LNCAP (cell line): ENCODE data around the gene GPC6.

Experiments used
- CTCF ChIP-seq: fragments of 450-650 bp; IDR thresholded peaks from 2 replicates; pipeline ENCODE4 v1.5.1; 2017; ENCODE audit warnings: mild to moderate bottlenecking

The GPC6 gene

GRCh38 chr13:94371855-94372254, 1145.2 kb downstream of the GPC6 start:
- no peak for TF ChIP-seq CTCF

GRCh38 chr13:94382517-94382916, 1155.9 kb downstream of the GPC6 start:
- TF ChIP-seq CTCF = no peak

- TF ChIP-seq CTCF = no peak
These were observed 1156.4 kb downstream of the GPC6 start for GRCh38 chr13:94382960-94383359.

- TF ChIP-seq CTCF = no peak
These were observed 1157.8 kb downstream of the GPC6 start for GRCh38 chr13:94384231-94384905.

- no peak for TF ChIP-seq CTCF
These were observed 1160.4 kb downstream of the GPC6 start for GRCh38 chr13:94387047-94387446.

- no peak for TF ChIP-seq CTCF
These were observed 1163.2 kb downstream of the GPC6 start for GRCh38 chr13:94389604-94390351.

GRCh38 chr13:94390881-94391280, 1164.3 kb downstream of the GPC6 start:
- TF ChIP-seq CTCF = no peak
